DND-41 (cell line): ENCODE measurements around the gene MEN1.

Experiments
- EZH2 ChIP-seq: IDR thresholded peaks from 3 replicates; pipeline ENCODE4 v1.6.1; 2012; ENCODE audit warnings: borderline replicate concordance, low read depth, mild to moderate bottlenecking, moderate library complexity, low read length, inconsistent platforms; ENCODE audit not compliant: severe bottlenecking
- TF ChIP-seq, protein P1 (sequence below): IDR thresholded peaks from 2 replicates; pipeline ENCODE4 v1.5.1; 2012; ENCODE audit warnings: borderline replicate concordance, low read length, moderate library complexity, mild to moderate bottlenecking; ENCODE audit not compliant: poor library complexity, severe bottlenecking; ENCODE audit errors: extremely low read depth

- TF ChIP-seq, protein P1, sequence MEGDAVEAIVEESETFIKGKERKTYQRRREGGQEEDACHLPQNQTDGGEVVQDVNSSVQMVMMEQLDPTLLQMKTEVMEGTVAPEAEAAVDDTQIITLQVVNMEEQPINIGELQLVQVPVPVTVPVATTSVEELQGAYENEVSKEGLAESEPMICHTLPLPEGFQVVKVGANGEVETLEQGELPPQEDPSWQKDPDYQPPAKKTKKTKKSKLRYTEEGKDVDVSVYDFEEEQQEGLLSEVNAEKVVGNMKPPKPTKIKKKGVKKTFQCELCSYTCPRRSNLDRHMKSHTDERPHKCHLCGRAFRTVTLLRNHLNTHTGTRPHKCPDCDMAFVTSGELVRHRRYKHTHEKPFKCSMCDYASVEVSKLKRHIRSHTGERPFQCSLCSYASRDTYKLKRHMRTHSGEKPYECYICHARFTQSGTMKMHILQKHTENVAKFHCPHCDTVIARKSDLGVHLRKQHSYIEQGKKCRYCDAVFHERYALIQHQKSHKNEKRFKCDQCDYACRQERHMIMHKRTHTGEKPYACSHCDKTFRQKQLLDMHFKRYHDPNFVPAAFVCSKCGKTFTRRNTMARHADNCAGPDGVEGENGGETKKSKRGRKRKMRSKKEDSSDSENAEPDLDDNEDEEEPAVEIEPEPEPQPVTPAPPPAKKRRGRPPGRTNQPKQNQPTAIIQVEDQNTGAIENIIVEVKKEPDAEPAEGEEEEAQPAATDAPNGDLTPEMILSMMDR: no peak
- TF ChIP-seq EZH2: no peak
Measured at GRCh38 chr11:64832467-64833197, 22.3 kb upstream of the MEN1 start.
